K562 (cell line): ENCODE results near the gene C6orf62. TPM values are rescaled to one million over a fixed set of nuclear protein-coding genes. Genes with fewer than 3 reads are reported as not detected.
A peak's percentile ranks its signal among the peaks of the same experiment; 100 is the strongest.

ENCODE experiments used
- ATAC-seq: fragments of 200-7000 bp; cut with Tn5 transposase; 3 replicates; pipeline ENCODE4 v1.9.1; 2020; ENCODE audit warnings: moderate library complexity
- BruUV-seq: library from RNA; stranded (reverse); fragments of 400-500 nt; replicated peaks from 2 replicates; lab custom pipeline; 2021; lab: Mats Ljungman, UMichigan
- CTCF ChIA-PET: fragments of 300-600 bp; formaldehyde crosslinking; extraction: SDS; loops from one replicate; lab custom pipeline; 2021; ENCODE audit warnings: low intra/inter-chr PET ratio; lab: Yijun Ruan, JAX
- POLR2A ChIA-PET: fragments of 300-600, 350-650 bp; sonication (Branson Sonifier 250); formaldehyde crosslinking; extraction: SDS; loops from one replicate; lab custom pipeline; 2021; ENCODE audit warnings: antibody characterized with exemption, inconsistent platforms; lab: Yijun Ruan, JAX
- DNase-seq, 4 experiments: peaks; one replicate each; pipeline versions ENCODE4 v3.0.0 to v3.0.0-alpha.2; 2011 to 2018; ENCODE audit warnings: low spot score in 3 of 4, mixed read lengths in 3 of 4; ENCODE audit errors: extremely low read depth in 1 of 4
- FAIRE-seq: peaks from 2 replicates; lab custom pipeline; 2011; peaks lifted over from hg19 to GRCh38; lab: Jason Lieb, UNC
- H2AFZ ChIP-seq: 2 replicates; pipeline ENCODE4 v1.6.0; 2011; ENCODE audit warnings: low read depth, low read length, control low read depth, inconsistent platforms
- H3K27ac ChIP-seq: fragments of 200-600 bp; 3 replicates; pipeline ENCODE4 v1.8.0; 2011; ENCODE audit warnings: low read depth, mild to moderate bottlenecking, control low read depth, inconsistent platforms, low read length, moderate library complexity, mixed read lengths; ENCODE audit errors: extremely low read depth
- H3K27me3 ChIP-seq, 2 experiments: fragments of 300-600 bp in 1 of 2; 2 replicates in 1 of 2; 3 replicates in 1 of 2; pipeline versions ENCODE4 v1.6.0 to v1.8.0; 2011; ENCODE audit warnings: inconsistent platforms in 2 of 2, low read length in 2 of 2, mild to moderate bottlenecking in 1 of 2, mixed read lengths in 1 of 2, moderate library complexity in 1 of 2; ENCODE audit not compliant: control insufficient read depth in 2 of 2, insufficient read depth in 2 of 2
- H3K36me3 ChIP-seq: fragments of 300-600 bp; 3 replicates; pipeline ENCODE4 v1.8.0; 2011; ENCODE audit warnings: mild to moderate bottlenecking, low read length, inconsistent platforms; ENCODE audit not compliant: control insufficient read depth, insufficient read depth
- H3K4me1 ChIP-seq, 2 experiments: fragments of 200-600 bp in 1 of 2; replicated peaks in 1 of 2; 2 replicates in 1 of 2; 3 replicates in 1 of 2; pipeline versions ENCODE4 v1.5.1 to v1.8.0; 2011; ENCODE audit warnings: inconsistent platforms in 2 of 2, low read length in 2 of 2, mild to moderate bottlenecking in 1 of 2, mixed read lengths in 1 of 2, moderate library complexity in 1 of 2; ENCODE audit not compliant: control insufficient read depth in 2 of 2, insufficient read depth in 2 of 2
- H3K4me2 ChIP-seq: 2 replicates; pipeline ENCODE4 v1.6.1; 2011; ENCODE audit warnings: low read length, control low read depth, inconsistent platforms, mixed read lengths; ENCODE audit not compliant: insufficient read depth
- H3K4me3 ChIP-seq: fragments of 200-600 bp; sonication (generic), shearing (Covaris generic); 2 replicates; pipeline ENCODE4 v1.5.1; 2016; ENCODE audit warnings: control low read depth, inconsistent platforms
- H3K79me2 ChIP-seq: fragments of 200-600 bp; 3 replicates; pipeline ENCODE4 v1.8.0; 2011; ENCODE audit warnings: low read length, inconsistent platforms; ENCODE audit not compliant: control insufficient read depth, insufficient read depth
- H3K9ac ChIP-seq, 2 experiments: 2 replicates each; pipeline versions ENCODE4 v1.6.0 to v1.6.1; 2011; ENCODE audit warnings: low read depth in 2 of 2, low read length in 2 of 2, control low read depth in 1 of 2, inconsistent platforms in 1 of 2, mild to moderate bottlenecking in 1 of 2, mixed read lengths in 1 of 2; ENCODE audit not compliant: insufficient read depth in 1 of 2
- H3K9me1 ChIP-seq: one replicate; pipeline ENCODE4 v1.6.0; 2011; ENCODE audit warnings: inconsistent platforms, mild to moderate bottlenecking, low read length, moderate library complexity; ENCODE audit not compliant: control insufficient read depth, insufficient read depth
- H3K9me3 ChIP-seq: replicated peaks from 2 replicates; pipeline ENCODE4 v1.5.1; 2011; ENCODE audit warnings: low read depth, low read length, inconsistent platforms; ENCODE audit not compliant: control insufficient read depth, insufficient read depth
- H4K20me1 ChIP-seq: replicated peaks from 2 replicates; pipeline ENCODE4 v1.6.1; 2011; ENCODE audit warnings: low read length, inconsistent platforms, mixed read lengths; ENCODE audit not compliant: control insufficient read depth, insufficient read depth
- CEBPB ChIP-seq: fragments of 450-650 bp; IDR thresholded peaks from 2 replicates; pipeline ENCODE4 v1.6.1; 2016; ENCODE audit warnings: missing genetic modification characterization, missing compliant biosample characterization
- CEBPG ChIP-seq, 3 experiments: fragments of 200-800 bp in 1 of 3; sonication (Bioruptor generic) in 1 of 3; sonication (generic) in 1 of 3; formaldehyde crosslinking in 1 of 3; IDR thresholded peaks in 2 of 3; conservative IDR thresholded peaks in 1 of 3; 2 replicates each; pipeline versions ENCODE4 v1.6.1 to v1.8.0; 2016 to 2022; ENCODE audit warnings: missing compliant biosample characterization in 2 of 3, missing genetic modification characterization in 2 of 3, mild to moderate bottlenecking in 1 of 3, missing genetic modification reagents in 1 of 3
- WGBS: fragments of 100-300 bp; shearing (Covaris generic); methylation state at CpG from one replicate; pipeline ENCODE4 v1.1.6; 2016; ENCODE audit warnings: low coverage, mixed read lengths; ENCODE audit not compliant: insufficient coverage; ENCODE audit errors: missing lambda C conversion rate; 5-methylcytosine and 5-hydroxymethylcytosine counted together
- in situ Hi-C: fragments of 300-500 bp; cut with MboI; formaldehyde crosslinking; loops from 4 replicates; pipeline ENCODE4 v1.15.0; 2018; ENCODE audit warnings: inconsistent platforms, mixed read lengths
- intact Hi-C: fragments of 100-400 bp; cut with micrococcal nuclease; formaldehyde crosslinking; loops from 2 replicates; pipeline ENCODE4 v1.14.2; 2022
- polyA plus RNA-seq, 8 experiments: library from polyadenylated mRNA; depleted of rRNA in 4 of 8; stranded (reverse) in 5 of 8; unstranded in 3 of 8; fragments of >200 nt; fragmentation: Nextera tagmentation in 2 of 8; fragmentation: Illumina TruSeq in 1 of 8; extraction: Ambion mirVana in 2 of 8; extraction: Trizol in 1 of 8; gene quantifications; 2 replicates each; pipeline versions ENCODE4 v1.2.1 to v1.2.3, GENCODE V29; 2011 to 2014; ENCODE audit warnings: inconsistent platforms in 1 of 8, missing spikeins in 1 of 8
- total RNA-seq, 7 experiments: library from RNA; depleted of rRNA in 6 of 7; stranded (reverse); fragments of >200 nt in 6 of 7; fragmentation: Illumina TruSeq in 2 of 7; extraction: Trizol in 2 of 7; gene quantifications; 2 replicates each; pipeline versions ENCODE4 v1.2.1 to v1.2.3, GENCODE V29; 2011 to 2021; ENCODE audit warnings: low replicate concordance in 1 of 7
- TF ChIP-seq, protein P1 (sequence below): fragments of 450-650 bp; IDR thresholded peaks from 2 replicates; pipeline ENCODE4 v1.7.1; 2018; ENCODE audit warnings: mild to moderate bottlenecking, low read depth; ENCODE audit not compliant: partially characterized antibody

Gene C6orf62
- total and polyA plus RNA-seq, 9 of the 15 experiments (the other 6 are each of a cell fraction or from before 2014, with no cell fraction given) = 48.5 to 579 (median 111) TPM

- Histone ChIP-seq H3K79me2 (no peaks in the 10 kb centered on the region), H3K9me1 (no peaks in the 10 kb centered on the region), H2AFZ (peak overlapping the region; percentile 44; the same call in 1 of the 2 replicates), H3K4me1 (peaks cover 0 to 17% of the 10 kb centered on the region in 2 experiments; a peak in 3 of 5 replicates), H3K27ac (no peak overlapping the region), H3K36me3 (no peaks in the 10 kb centered on the region), H3K4me3 (no peak overlapping the region), H3K27me3 (0 out of 5 replicates have a peak, but pooled peaks cover 0 to 4% of the 10 kb centered on the region in 2 experiments), H4K20me1 (no peaks in the 10 kb centered on the region), H3K4me2 (no peak overlapping the region), H3K9ac (no peak overlapping the region), H3K9me3 (no peaks in the 10 kb centered on the region; the same call in none of the 2 replicates)
- no peak for FAIRE-seq
- DNase-seq = no peak
- no peak for ATAC-seq
- no peak for TF ChIP-seq CEBPG (CRISPR knock-in tag; IDR thresholded peaks at IDR 0.05)
- peak in 1 of 2 experiments; percentile 87; a peak in 2 of 4 replicates for TF ChIP-seq CEBPG (tag; conservative IDR thresholded peaks at IDR 0.05 in 1 of 2, IDR thresholded peaks at IDR 0.05 in 1 of 2)
- TF ChIP-seq CEBPB (tag) = peak; percentile 95
- TF ChIP-seq, protein P1, sequence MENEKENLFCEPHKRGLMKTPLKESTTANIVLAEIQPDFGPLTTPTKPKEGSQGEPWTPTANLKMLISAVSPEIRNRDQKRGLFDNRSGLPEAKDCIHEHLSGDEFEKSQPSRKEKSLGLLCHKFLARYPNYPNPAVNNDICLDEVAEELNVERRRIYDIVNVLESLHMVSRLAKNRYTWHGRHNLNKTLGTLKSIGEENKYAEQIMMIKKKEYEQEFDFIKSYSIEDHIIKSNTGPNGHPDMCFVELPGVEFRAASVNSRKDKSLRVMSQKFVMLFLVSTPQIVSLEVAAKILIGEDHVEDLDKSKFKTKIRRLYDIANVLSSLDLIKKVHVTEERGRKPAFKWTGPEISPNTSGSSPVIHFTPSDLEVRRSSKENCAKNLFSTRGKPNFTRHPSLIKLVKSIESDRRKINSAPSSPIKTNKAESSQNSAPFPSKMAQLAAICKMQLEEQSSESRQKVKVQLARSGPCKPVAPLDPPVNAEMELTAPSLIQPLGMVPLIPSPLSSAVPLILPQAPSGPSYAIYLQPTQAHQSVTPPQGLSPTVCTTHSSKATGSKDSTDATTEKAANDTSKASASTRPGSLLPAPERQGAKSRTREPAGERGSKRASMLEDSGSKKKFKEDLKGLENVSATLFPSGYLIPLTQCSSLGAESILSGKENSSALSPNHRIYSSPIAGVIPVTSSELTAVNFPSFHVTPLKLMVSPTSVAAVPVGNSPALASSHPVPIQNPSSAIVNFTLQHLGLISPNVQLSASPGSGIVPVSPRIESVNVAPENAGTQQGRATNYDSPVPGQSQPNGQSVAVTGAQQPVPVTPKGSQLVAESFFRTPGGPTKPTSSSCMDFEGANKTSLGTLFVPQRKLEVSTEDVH = no peak
- in situ Hi-C loops (no loop called here), intact Hi-C loops (no loop called here)
- ChIA-PET CTCF (no interaction called here), POLR2A (interaction anchor here (0.7 to 1.4 kb wide), 5 partner anchors 10 to 1278 kb away, joined by 3 read pairs; partner anchors contain the start of gene GMNN)
- BruUV-seq = no TSS peak
- WGBS = 40% methylated on average over 1 of the region's 1 CpG
These were observed 34.1 kb upstream of the C6orf62 start for GRCh38 chr6:24752917-24753492.
